Posterior cingulate gyrus (tissue), 11 donors: ENCODE measurements around the gene KCNIP4.

Experiments
- DNase-seq, 10 donors: peaks; one replicate each; pipeline versions ENCODE4 v3.0.0 to v3.0.0-alpha.2; 2020 to 2021; ENCODE audit warnings: mixed read lengths in 3 of 10
- intact Hi-C: fragments of 100-400 bp; cut with DNase I; formaldehyde crosslinking; loops from one replicate; pipeline ENCODE4 v1.15.1; 2023

The KCNIP4 gene

GRCh38 chr4:21514022-21514694 lies 434.4 kb downstream of the KCNIP4 start:
- intact Hi-C loops, result loop anchor here (10.0 kb wide), 1 partner anchor 871 kb away; no protein-coding TSS in a partner anchor
- no peak for DNase-seq

- intact Hi-C loops, result loop anchor here (1.0 to 10.0 kb wide), 2 partner anchors 256 to 872 kb away; no protein-coding TSS in a partner anchor
- DNase-seq, result no peak
Measured at GRCh38 chr4:21512353-21512752, 436.2 kb downstream of the KCNIP4 start.

GRCh38 chr4:21507439-21507838 lies 441.1 kb downstream of the KCNIP4 start:
- no peak for DNase-seq
- intact Hi-C loops, result no loop called here

GRCh38 chr4:21490682-21491081 lies 457.9 kb downstream of the KCNIP4 start:
- no peak for DNase-seq
- intact Hi-C loops, result no loop called here

- intact Hi-C loops, result no loop called here
- no peak for DNase-seq
Measured at GRCh38 chr4:21476757-21477156, 471.8 kb downstream of the KCNIP4 start.

GRCh38 chr4:21474195-21474594 lies 474.4 kb downstream of the KCNIP4 start:
- DNase-seq, result no peak
- intact Hi-C loops, result no loop called here

- intact Hi-C loops, result no loop called here
- DNase-seq, result no peak
Measured at GRCh38 chr4:21470535-21470934, 478.0 kb downstream of the KCNIP4 start.

- intact Hi-C loops, result loop anchor here (2.0 kb wide), 1 partner anchor 697 kb away; no protein-coding TSS in a partner anchor
- DNase-seq, result no peak
Measured at GRCh38 chr4:21469438-21470300, 478.9 kb downstream of the KCNIP4 start.

- DNase-seq, result no peak
- intact Hi-C loops, result no loop called here
Measured at GRCh38 chr4:21467551-21467950, 481.0 kb downstream of the KCNIP4 start.

GRCh38 chr4:21457086-21457840 lies 491.3 kb downstream of the KCNIP4 start:
- DNase-seq, result no peak
- intact Hi-C loops, result no loop called here

GRCh38 chr4:21454831-21455230 lies 493.7 kb downstream of the KCNIP4 start:
- no peak for DNase-seq
- intact Hi-C loops, result no loop called here

- no peak for DNase-seq
- intact Hi-C loops, result no loop called here
Measured at GRCh38 chr4:21454201-21454600, 494.4 kb downstream of the KCNIP4 start.

GRCh38 chr4:21452931-21453330 lies 495.6 kb downstream of the KCNIP4 start:
- intact Hi-C loops, result no loop called here
- DNase-seq, result no peak

- intact Hi-C loops, result no loop called here
- DNase-seq, result no peak
Measured at GRCh38 chr4:21451032-21451431, 497.5 kb downstream of the KCNIP4 start.

- no peak for DNase-seq
- intact Hi-C loops, result no loop called here
Measured at GRCh38 chr4:21450331-21450730, 498.2 kb downstream of the KCNIP4 start.

- intact Hi-C loops, result no loop called here
- DNase-seq, result no peak
Measured at GRCh38 chr4:21447301-21448054, 501.1 kb downstream of the KCNIP4 start.

GRCh38 chr4:21420166-21420565 lies 528.4 kb downstream of the KCNIP4 start:
- intact Hi-C loops, result no loop called here
- DNase-seq, result no peak

- intact Hi-C loops, result no loop called here
- no peak for DNase-seq
Measured at GRCh38 chr4:21415728-21416127, 532.8 kb downstream of the KCNIP4 start.

- no peak for DNase-seq
Measured at GRCh38 chr4:21413807-21414370, 534.7 kb downstream of the KCNIP4 start.

GRCh38 chr4:21411086-21411485 lies 537.5 kb downstream of the KCNIP4 start:
- intact Hi-C loops, result no loop called here
- DNase-seq, result no peak

More at GRCh38 chr4:21413807-21414370, 534.7 kb downstream of the KCNIP4 start:
- intact Hi-C loops, result no loop called here
